GM13976 (cell line): ENCODE results near the gene SH3BP1.
A peak's percentile ranks its signal among the peaks of the same experiment; 100 is the strongest.
"Not testable (repeated sequence)": the region's sequence is repeated elsewhere in the genome, so short reads cannot be mapped to it uniquely, and the experiment has no call there.

ENCODE experiments used
- DNase-seq: peaks from one replicate; pipeline ENCODE4 v3.0.0; 2012; ENCODE audit warnings: low spot score
- CTCF ChIP-seq: IDR thresholded peaks from 2 replicates; pipeline ENCODE4 v1.5.1; 2012; ENCODE audit warnings: borderline replicate concordance, mild to moderate bottlenecking; ENCODE audit not compliant: insufficient read depth; ENCODE audit errors: extremely low read depth, missing control alignments, control extremely low read depth
- in situ Hi-C: fragments of 300-500 bp; cut with MboI; formaldehyde crosslinking; loops from one replicate; pipeline ENCODE4 v1.12.0; 2022; ENCODE audit warnings: low sequenced_read_pairs, mixed read lengths, inconsistent platforms; ENCODE audit not compliant: unreplicated experiment

SH3BP1 gene

GRCh38 chr22:37639070-37639760, at the start of gene SH3BP1:
SH3BP1 (plus strand) TSS chr22:37639669; CDS start chr22:37639788, 119 bp downstream.
- TF ChIP-seq CTCF, result no peak
- peak; percentile 88 for DNase-seq
- in situ Hi-C loops, result no loop called here

GRCh38 chr22:37591081-37591480, 48.4 kb upstream of the SH3BP1 start:
- DNase-seq, result not testable (repeated sequence)
- in situ Hi-C loops, result loop anchor here (5.0 kb wide), 1 partner anchor 54 kb away; no protein-coding TSS in a partner anchor

- no peak for TF ChIP-seq CTCF
- no peak for DNase-seq
- in situ Hi-C loops, result loop anchor here (5.0 kb wide), 1 partner anchor 55 kb away; no protein-coding TSS in a partner anchor
These were observed 47.6 kb upstream of the SH3BP1 start for GRCh38 chr22:37591823-37592404.

GRCh38 chr22:37594237-37594636, 45.2 kb upstream of the SH3BP1 start:
- in situ Hi-C loops, result loop anchor here (5.0 kb wide), 1 partner anchor 57 kb away; no protein-coding TSS in a partner anchor
- TF ChIP-seq CTCF, result no peak
- DNase-seq, result no peak

GRCh38 chr22:37599153-37599552, 40.3 kb upstream of the SH3BP1 start:
- in situ Hi-C loops, result no loop called here
- no peak for TF ChIP-seq CTCF
- no peak for DNase-seq

- no peak for DNase-seq
- in situ Hi-C loops, result no loop called here
- TF ChIP-seq CTCF, result no peak
These were observed 38.3 kb upstream of the SH3BP1 start for GRCh38 chr22:37601203-37601539.
